ENCODE measurements around the gene NPAS3.

NPAS3 gene

DNA sequence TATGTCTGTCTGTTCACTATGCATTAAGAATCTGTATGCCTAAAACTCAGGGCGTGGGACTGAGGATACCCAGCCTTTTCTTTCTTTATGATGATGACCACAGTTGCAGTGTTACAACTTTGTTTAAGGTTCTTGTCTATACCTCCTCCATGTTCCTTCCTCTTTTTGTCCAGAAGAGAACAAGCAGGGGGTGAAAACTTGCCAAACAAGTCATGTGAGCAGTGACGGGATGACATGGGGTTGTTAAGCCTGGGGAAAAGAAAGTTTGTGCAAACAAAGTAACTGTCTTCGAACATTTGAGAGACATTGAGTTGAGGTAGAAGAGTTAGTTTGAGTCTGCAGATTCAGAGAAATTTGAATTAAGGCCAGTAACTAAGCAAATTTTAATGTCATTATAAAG is 505.5 kb downstream of the NPAS3 start:
- DNase-seq, result no peak
- H3K36me3 Mint-ChIP-seq (ENCODE audit: low read depth), result no peaks in the 10 kb centered on the region
- H3K27ac Mint-ChIP-seq, result no peak overlapping the region
- no peaks in the 10 kb centered on the region for H3K9me3 Mint-ChIP-seq
- no peaks in the 10 kb centered on the region for H3K27me3 Mint-ChIP-seq
- H3K4me1 Mint-ChIP-seq, result no peaks in the 10 kb centered on the region
- ATAC-seq, result no peak
- H3K4me3 Mint-ChIP-seq, result no peak overlapping the region

DNA sequence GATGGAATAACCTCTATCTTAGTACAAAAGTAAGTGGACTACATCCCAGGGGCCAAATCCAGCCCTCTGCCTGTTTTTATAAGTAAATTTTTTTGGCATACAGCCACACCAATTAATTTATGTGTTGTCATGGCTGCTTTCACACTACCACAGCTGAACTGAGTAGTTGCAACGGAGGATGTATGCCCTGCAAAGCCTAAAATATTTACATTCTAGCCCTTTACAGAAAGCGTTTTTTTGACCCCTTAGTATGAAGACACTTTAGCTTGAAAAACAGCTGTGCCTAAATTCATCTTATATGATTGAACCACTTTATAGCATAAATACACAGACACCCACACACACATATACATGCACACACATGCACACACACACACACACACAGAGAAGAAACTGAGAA is 510.6 kb downstream of the NPAS3 start:
- H3K27ac Mint-ChIP-seq, result no peak overlapping the region
- H3K4me3 Mint-ChIP-seq, result no peak overlapping the region
- peaks cover 1% of the 10 kb centered on the region for H3K4me1 Mint-ChIP-seq
- H3K9me3 Mint-ChIP-seq, result no peaks in the 10 kb centered on the region
- no peaks in the 10 kb centered on the region for H3K27me3 Mint-ChIP-seq
- ATAC-seq (no peak), DNase-seq (no peak)
- H3K36me3 Mint-ChIP-seq (ENCODE audit: low read depth), result no peaks in the 10 kb centered on the region

DNA sequence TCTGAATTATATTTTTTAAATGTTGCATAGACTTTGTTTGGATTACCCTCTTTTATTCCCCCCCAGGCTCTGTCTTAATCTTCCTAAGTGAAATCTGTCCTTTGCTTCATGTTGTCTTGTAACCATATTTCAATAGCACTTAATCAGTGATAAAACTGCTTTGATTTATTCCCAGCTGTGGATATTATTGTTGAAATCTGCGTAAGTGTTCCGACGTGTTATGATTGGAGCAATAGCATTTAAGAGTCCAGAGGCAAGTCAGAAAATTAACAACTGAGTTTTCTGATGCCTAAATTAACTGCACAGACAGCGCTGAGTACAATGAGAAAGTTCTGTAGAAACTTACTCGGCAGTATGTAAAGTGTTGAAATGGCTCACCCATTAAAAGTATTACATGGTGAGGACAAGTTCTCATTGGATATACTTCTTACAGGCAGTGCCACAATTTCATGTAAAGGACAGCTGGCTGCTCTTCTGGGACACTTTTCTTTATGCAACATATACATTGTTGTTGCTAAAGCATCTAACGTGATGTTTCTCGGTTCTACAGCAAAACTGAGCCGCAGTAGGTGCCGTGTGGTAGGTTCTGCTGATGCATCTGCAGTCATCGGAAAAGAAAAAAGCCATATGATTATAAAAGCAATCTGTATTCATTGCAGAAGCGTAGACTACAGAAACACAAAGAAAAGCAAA is 511.2 kb downstream of the NPAS3 start:
- H3K4me3 Mint-ChIP-seq, result no peak overlapping the region

DNA sequence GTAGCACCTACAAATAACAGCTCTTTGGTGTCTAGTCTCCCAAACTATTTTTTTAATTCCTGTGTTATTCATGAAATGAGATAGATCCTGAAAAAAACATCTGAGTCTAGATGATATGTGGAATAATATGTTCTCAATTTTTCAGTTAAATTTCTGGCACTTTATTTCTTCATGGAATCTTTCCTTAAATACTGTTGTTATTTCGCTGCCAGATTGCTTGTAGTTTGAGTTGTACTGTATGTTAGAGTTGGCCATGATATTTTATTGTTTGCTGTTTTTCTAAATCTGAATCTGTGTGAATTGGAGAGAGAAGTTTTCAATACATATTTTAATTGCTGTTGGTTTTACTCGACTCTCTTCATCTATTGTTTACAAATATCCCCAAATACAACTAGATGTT is 511.7 kb downstream of the NPAS3 start:
- DNase-seq (no peak), ATAC-seq (no peak)
- H3K9me3 Mint-ChIP-seq, result no peaks in the 10 kb centered on the region
- no peaks in the 10 kb centered on the region for H3K36me3 Mint-ChIP-seq (ENCODE audit: low read depth)
- no peak overlapping the region for H3K27ac Mint-ChIP-seq
- no peak overlapping the region for H3K4me3 Mint-ChIP-seq
- no peaks in the 10 kb centered on the region for H3K27me3 Mint-ChIP-seq
- H3K4me1 Mint-ChIP-seq, result peaks cover 4% of the 10 kb centered on the region

More for the DNA sequence above, 511.2 kb downstream of the NPAS3 start:
- no peaks in the 10 kb centered on the region for H3K27me3 Mint-ChIP-seq
- no peaks in the 10 kb centered on the region for H3K36me3 Mint-ChIP-seq (ENCODE audit: low read depth)
- ATAC-seq, result no peak
- no peak for DNase-seq
- no peak overlapping the region for H3K27ac Mint-ChIP-seq
- no peaks in the 10 kb centered on the region for H3K9me3 Mint-ChIP-seq
- peaks cover 4% of the 10 kb centered on the region for H3K4me1 Mint-ChIP-seq

DNA sequence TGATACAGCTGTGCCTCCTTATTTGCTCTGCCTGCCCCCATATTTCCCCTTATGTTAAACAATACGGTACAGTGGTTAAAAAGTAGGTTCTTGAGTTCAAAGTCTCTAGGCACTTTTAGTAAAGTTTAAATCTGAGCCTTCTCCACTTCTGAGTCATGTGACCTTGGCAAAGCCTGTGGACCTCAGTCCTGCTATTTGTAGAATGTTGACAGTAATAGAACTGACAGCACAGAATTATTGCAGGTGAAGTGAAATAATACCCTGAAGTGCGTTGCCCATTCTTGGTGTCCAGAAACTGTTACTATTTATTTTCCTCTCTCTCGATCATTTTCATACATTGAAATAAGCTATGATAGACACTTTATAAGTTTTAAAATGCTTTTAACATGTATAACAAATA is 512.5 kb downstream of the NPAS3 start:
- ATAC-seq (no peak), DNase-seq (no peak)
- no peak overlapping the region for H3K4me3 Mint-ChIP-seq
- H3K27ac Mint-ChIP-seq, result no peak overlapping the region
- no peaks in the 10 kb centered on the region for H3K36me3 Mint-ChIP-seq (ENCODE audit: low read depth)
- H3K9me3 Mint-ChIP-seq, result no peaks in the 10 kb centered on the region
- H3K27me3 Mint-ChIP-seq, result no peaks in the 10 kb centered on the region
- peaks cover 4% of the 10 kb centered on the region for H3K4me1 Mint-ChIP-seq

DNA sequence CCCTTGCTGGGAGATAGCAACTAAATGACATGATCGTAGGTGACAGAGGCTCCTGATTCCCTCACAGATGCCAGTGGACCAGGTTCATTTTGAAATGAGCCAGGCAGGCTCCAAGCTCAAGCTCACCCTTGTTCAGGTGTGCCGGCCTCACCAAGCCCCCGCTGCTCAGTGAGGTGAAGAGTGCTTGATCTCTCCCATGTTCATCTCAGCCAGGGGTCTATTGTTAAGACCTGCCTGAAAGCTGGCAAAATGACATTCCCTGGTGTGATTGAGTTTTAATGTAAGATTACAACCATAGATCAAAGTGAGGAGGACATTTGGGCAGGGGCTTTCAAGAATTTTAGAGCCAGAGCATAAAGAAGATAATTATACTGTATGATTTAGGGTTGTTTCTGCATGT is 514.3 kb downstream of the NPAS3 start:
- H3K27ac Mint-ChIP-seq, result no peak overlapping the region

DNA sequence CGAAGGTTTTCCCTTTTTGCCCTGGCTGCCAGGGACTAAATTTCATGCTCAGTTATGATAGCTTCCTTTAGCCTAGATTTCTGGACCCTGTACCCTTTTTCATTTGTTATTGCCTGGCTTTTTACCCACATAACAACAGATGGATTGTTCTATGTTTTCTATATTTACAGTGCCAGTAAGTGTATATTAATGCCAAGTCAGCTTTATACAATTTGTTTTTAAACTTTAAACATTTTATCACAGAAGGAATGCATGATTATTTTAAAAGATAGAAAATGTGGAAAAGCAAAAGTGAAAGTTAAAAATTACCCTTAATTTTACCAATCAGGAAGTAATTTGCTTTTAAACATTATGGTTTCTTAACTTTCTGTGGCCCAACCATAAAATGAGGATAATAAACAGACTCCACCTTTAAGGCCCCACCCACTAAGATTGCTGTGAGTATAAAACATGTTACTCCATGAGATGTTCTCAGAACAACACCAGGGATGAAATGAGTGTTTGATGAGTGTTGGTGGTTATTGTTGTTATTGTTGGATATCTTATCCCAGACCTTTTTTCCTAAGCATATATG is 515.4 kb downstream of the NPAS3 start:
- no peak overlapping the region for H3K4me3 Mint-ChIP-seq
- ATAC-seq (no peak), DNase-seq (no peak)
- H3K9me3 Mint-ChIP-seq, result no peaks in the 10 kb centered on the region
- no peak overlapping the region for H3K27ac Mint-ChIP-seq
- H3K4me1 Mint-ChIP-seq, result peaks cover 4% of the 10 kb centered on the region
- no peaks in the 10 kb centered on the region for H3K36me3 Mint-ChIP-seq (ENCODE audit: low read depth)
- H3K27me3 Mint-ChIP-seq, result no peaks in the 10 kb centered on the region

More for the DNA sequence above, 514.3 kb downstream of the NPAS3 start:
- H3K36me3 Mint-ChIP-seq (ENCODE audit: low read depth), result no peaks in the 10 kb centered on the region
- H3K4me1 Mint-ChIP-seq, result peaks cover 4% of the 10 kb centered on the region
- DNase-seq (no peak), ATAC-seq (no peak)
- no peak overlapping the region for H3K4me3 Mint-ChIP-seq
- no peaks in the 10 kb centered on the region for H3K27me3 Mint-ChIP-seq
- no peaks in the 10 kb centered on the region for H3K9me3 Mint-ChIP-seq

DNA sequence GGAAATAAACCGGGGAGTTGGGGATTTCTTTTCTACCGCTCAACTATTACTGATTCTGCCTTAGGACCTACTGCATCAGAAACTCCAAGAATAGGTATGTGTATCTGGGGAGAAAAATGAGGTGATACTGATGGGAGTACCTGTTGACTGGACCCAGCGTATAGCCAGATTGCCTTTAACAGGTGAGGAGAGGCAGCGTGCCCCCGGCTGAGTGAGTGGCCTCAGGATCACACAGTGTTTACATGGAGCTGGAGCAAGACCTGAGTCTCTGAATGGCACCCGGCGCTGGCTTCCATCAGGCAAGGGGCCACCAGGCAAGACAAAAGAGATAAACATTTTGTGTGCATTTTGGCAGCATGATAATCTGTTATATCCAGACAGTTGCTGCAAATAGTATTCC is 516.0 kb downstream of the NPAS3 start:
- Mint-ChIP-seq H3K4me3 (no peak overlapping the region), H3K9me3 (no peaks in the 10 kb centered on the region), H3K27ac (no peak overlapping the region), H3K36me3 (ENCODE audit: low read depth) (no peaks in the 10 kb centered on the region), H3K4me1 (peaks cover 4% of the 10 kb centered on the region), H3K27me3 (no peaks in the 10 kb centered on the region)
- DNase-seq, result no peak
- no peak for ATAC-seq

DNA sequence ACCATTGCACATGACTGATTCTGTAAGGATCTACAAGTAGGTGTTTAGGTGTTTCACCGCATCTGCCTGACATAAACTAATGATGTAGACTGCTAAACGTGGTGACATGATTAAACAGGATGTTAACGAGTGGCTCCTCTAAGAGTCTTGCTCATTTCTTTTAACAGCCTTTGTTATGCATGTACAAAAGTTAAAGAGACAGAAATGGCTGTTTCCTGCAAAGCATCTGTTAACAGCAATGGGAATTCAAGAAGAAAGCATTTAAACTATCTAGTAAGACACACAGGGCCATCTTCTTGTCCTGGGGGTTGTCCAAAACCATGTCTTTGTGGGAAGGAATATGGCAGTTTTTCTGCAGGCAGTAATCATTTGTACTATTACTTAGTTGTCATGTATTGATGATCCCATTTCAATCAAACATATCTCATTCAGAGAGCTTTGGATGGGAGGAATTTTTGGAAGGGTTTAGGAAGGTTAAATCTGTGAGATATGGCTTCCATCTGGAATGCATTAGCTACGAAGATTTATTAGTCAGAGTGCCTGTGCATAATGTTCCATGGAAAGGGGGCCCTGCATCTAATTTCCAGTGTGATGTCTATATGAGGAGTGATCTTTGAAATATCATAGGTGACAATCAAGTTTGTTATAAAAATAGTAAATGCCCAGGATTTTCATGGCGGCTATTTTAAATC is 517.1 kb downstream of the NPAS3 start:
- H3K36me3 Mint-ChIP-seq (ENCODE audit: low read depth), result no peaks in the 10 kb centered on the region
- no peak for DNase-seq

DNA sequence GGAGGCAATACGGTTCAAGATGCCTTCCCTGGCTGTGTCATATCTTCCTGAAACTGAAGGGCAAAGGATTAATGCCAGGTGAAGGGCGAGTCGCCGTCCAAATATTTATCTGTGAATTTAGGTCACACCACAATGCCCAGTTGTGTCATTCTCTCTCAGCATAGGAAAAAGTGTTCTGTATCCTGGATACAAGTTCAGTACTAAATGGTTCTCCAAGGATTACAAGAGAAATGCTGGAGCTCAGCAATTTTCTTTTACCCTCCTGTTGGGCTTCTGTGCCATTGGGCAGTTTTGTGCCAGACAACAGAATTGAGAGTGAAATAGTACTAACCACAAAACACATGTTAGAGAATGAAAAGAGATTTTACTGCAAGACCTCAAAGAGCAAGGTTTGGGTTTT is 518.3 kb downstream of the NPAS3 start:
- DNase-seq, result no peak
- ATAC-seq, result no peak
- Mint-ChIP-seq H3K27me3 (no peaks in the 10 kb centered on the region), H3K36me3 (ENCODE audit: low read depth) (no peaks in the 10 kb centered on the region), H3K9me3 (no peaks in the 10 kb centered on the region), H3K4me1 (peaks cover 4% of the 10 kb centered on the region), H3K4me3 (no peak overlapping the region), H3K27ac (no peak overlapping the region)

More for the DNA sequence above, 517.1 kb downstream of the NPAS3 start:
- Mint-ChIP-seq H3K9me3 (no peaks in the 10 kb centered on the region), H3K27me3 (no peaks in the 10 kb centered on the region), H3K27ac (no peak overlapping the region), H3K4me3 (no peak overlapping the region), H3K4me1 (peaks cover 4% of the 10 kb centered on the region)
- no peak for ATAC-seq

DNA sequence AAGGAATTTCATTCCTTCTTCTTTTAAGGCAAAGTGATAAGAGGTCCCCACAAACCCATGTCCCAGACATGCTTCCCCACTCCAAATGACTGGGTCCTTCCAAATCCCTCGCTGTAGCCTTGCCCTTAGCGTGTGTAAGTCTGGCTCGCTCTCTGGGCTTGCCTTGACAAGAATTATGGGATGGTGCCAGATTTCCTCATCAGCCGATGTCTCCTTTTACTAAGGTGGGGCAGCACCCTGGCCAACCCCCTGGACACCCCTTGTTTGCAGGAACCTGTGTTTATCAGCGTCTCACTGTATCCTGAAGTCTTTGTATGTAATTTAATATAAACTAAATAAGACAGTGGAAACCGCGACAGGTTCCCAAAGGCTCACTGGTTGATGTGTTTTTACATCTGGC is 518.9 kb downstream of the NPAS3 start:
- Mint-ChIP-seq H3K4me1 (peaks cover 4% of the 10 kb centered on the region), H3K36me3 (ENCODE audit: low read depth) (no peaks in the 10 kb centered on the region), H3K27ac (no peak overlapping the region), H3K4me3 (no peak overlapping the region), H3K27me3 (no peaks in the 10 kb centered on the region), H3K9me3 (no peaks in the 10 kb centered on the region)
- ATAC-seq (no peak), DNase-seq (no peak)

DNA sequence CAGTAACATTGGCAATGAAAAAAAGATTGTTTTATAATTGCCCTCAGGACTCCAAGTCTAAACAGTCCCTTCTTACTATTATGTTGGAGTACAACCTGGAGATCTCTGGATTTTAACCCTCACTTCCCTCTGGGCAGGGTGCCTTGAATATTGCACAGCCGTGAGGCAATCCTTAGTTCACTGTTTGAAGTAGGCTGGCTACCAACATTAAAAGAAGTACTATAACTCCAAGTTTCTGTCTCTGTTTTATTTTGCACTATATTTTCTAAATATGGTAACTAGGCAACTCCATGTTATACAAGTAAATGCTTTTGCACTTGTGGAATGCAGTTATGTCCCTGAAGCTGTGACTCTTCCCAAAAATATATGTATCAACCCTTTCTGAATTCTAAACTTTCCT is 521.5 kb downstream of the NPAS3 start:
- H3K27me3 Mint-ChIP-seq, result no peaks in the 10 kb centered on the region
- ATAC-seq, result no peak

DNA sequence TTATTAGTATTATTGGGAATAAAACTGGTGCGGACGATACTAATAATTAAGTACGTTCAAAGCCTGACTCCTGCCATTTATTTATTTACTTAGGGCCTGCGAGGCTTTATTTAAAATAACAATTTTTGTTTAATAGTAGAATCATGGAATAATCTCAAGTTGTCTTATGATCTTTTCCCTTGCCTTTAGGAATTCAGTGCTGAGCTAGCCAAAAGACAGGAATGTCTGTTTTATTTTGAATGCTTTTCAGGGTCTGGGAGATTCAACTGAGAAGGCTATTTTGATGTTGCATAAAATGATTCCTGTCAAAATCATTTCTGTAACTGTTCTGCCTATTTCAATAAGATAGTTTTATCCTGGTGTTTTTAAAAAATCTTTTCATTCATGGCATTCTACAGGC is 522.4 kb downstream of the NPAS3 start:
- H3K36me3 Mint-ChIP-seq (ENCODE audit: low read depth), result no peaks in the 10 kb centered on the region
- H3K4me3 Mint-ChIP-seq, result no peak overlapping the region
- no peaks in the 10 kb centered on the region for H3K9me3 Mint-ChIP-seq
- no peak for DNase-seq
- no peak overlapping the region for H3K27ac Mint-ChIP-seq
- H3K27me3 Mint-ChIP-seq, result no peaks in the 10 kb centered on the region
- no peak for ATAC-seq
- no peaks in the 10 kb centered on the region for H3K4me1 Mint-ChIP-seq

More for the DNA sequence above, 521.5 kb downstream of the NPAS3 start:
- Mint-ChIP-seq H3K4me3 (no peak overlapping the region), H3K36me3 (ENCODE audit: low read depth) (no peaks in the 10 kb centered on the region), H3K4me1 (no peaks in the 10 kb centered on the region), H3K27ac (no peak overlapping the region), H3K9me3 (no peaks in the 10 kb centered on the region)
- no peak for DNase-seq

DNA sequence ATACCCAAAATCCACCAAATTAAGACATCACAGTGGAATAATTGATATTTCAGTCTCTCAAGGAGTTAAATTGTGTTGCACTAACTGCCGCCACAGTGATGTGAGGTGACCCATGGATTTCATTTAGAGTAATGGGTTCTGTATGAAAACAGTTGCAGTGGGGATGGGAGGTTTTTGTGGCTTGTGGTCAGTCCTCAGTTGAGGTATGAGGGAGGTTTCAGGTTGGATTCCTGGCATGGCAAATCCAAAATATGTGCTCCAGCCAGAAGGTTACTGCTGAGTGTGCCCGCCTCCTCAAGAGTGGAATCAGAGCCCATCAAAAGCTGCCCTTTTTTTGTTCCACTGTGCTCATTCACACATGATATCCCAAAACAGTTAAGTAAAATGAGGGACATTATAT is 525.1 kb downstream of the NPAS3 start:
- ATAC-seq, result no peak
- H3K4me3 Mint-ChIP-seq, result no peak overlapping the region
- no peaks in the 10 kb centered on the region for H3K27me3 Mint-ChIP-seq
- no peak for DNase-seq
- H3K4me1 Mint-ChIP-seq, result no peaks in the 10 kb centered on the region
- H3K36me3 Mint-ChIP-seq (ENCODE audit: low read depth), result no peaks in the 10 kb centered on the region
- no peaks in the 10 kb centered on the region for H3K9me3 Mint-ChIP-seq
- H3K27ac Mint-ChIP-seq, result no peak overlapping the region

DNA sequence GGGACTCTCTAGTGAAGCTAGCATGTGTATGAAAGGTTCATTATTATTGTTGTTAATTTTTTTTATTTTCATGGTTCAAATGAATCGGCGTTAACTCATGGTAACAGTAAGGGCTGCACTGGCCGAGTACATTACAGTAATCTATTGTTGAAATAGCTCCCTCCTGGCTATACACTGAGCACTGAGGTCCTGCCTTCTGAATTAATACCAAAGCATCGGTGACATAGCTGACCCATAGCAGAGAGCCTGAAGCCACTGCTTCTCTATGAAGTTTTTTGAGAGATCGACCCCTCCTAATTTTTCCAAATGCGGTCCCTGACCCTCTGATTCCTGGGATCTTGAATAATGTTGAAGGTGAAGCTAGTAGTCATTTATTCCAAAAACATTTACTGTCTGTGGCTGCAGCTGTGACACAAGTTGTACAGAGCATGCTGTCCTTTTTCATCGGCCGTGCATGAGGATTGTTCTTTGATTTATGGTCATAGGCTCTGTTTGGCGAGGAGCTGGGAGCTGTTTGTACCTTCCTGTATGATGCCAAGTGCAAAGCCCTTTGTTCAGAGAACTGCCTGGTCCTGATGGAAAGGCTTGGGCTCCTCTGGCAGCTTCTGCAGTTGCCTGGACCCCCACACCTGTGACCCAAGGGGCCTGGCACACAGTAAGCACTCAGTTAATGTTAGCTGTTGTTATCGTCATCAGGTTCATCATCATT is 525.7 kb downstream of the NPAS3 start:
- DNase-seq (no peak), ATAC-seq (no peak)
- no peaks in the 10 kb centered on the region for H3K4me1 Mint-ChIP-seq
- H3K9me3 Mint-ChIP-seq, result no peaks in the 10 kb centered on the region
- no peaks in the 10 kb centered on the region for H3K36me3 Mint-ChIP-seq (ENCODE audit: low read depth)
- no peaks in the 10 kb centered on the region for H3K27me3 Mint-ChIP-seq
- no peak overlapping the region for H3K27ac Mint-ChIP-seq
- no peak overlapping the region for H3K4me3 Mint-ChIP-seq
